HAP-1 (cell line): ENCODE results near the gene NFATC2.

ENCODE experiments used
- DNase-seq, 2 experiments: peaks; one replicate each; pipeline ENCODE4 v3.0.0-alpha.2; 2016 to 2020; ENCODE audit warnings: low spot score in 2 of 2
- H3K27me3 ChIP-seq: fragments of 250-450 bp; sonication (Bioruptor Pico); 2 replicates; pipeline ENCODE4 v1.5.1; 2020; ENCODE audit warnings: low read depth, mild to moderate bottlenecking, moderate library complexity
- H3K36me3 ChIP-seq: fragments of 250-450 bp; sonication (Bioruptor Pico); replicated peaks from 2 replicates; pipeline ENCODE4 v1.5.1; 2020; ENCODE audit warnings: mild to moderate bottlenecking
- H3K4me1 ChIP-seq: fragments of 250-450 bp; sonication (Bioruptor Pico); 2 replicates; pipeline ENCODE4 v1.5.1; 2020; ENCODE audit warnings: mild to moderate bottlenecking
- H3K4me3 ChIP-seq: fragments of 250-450 bp; sonication (Bioruptor Pico); 2 replicates; pipeline ENCODE4 v1.5.1; 2020; ENCODE audit warnings: mild to moderate bottlenecking, moderate library complexity
- H3K9me3 ChIP-seq: fragments of 250-450 bp; sonication (Bioruptor Pico); 2 replicates; pipeline ENCODE4 v1.5.1; 2020; ENCODE audit warnings: mild to moderate bottlenecking, moderate library complexity
- in situ Hi-C: fragments of 300-500 bp; cut with MboI; formaldehyde crosslinking; loops from 3 replicates; pipeline ENCODE4 v1.14.3; 2020; ENCODE audit warnings: low sequenced_read_pairs, inconsistent platforms, mixed read lengths

NFATC2 gene

GRCh38 chr20:51427651-51428291 lies 114.7 kb downstream of the NFATC2 start:
- Histone ChIP-seq H3K27me3 (no peaks in the 10 kb centered on the region), H3K36me3 (no peaks in the 10 kb centered on the region), H3K4me1 (no peaks in the 10 kb centered on the region), H3K4me3 (no peak overlapping the region), H3K9me3 (no peaks in the 10 kb centered on the region)
- no peak for DNase-seq
- in situ Hi-C loops, result no loop called here

GRCh38 chr20:51426718-51427650 lies 115.5 kb downstream of the NFATC2 start:
- Histone ChIP-seq H3K36me3 (no peaks in the 10 kb centered on the region), H3K4me3 (no peak overlapping the region), H3K9me3 (no peaks in the 10 kb centered on the region), H3K4me1 (no peaks in the 10 kb centered on the region), H3K27me3 (no peaks in the 10 kb centered on the region)
- in situ Hi-C loops, result no loop called here
- no peak for DNase-seq

GRCh38 chr20:51425347-51426106 lies 117.0 kb downstream of the NFATC2 start:
- Histone ChIP-seq H3K4me3 (no peak overlapping the region), H3K4me1 (no peaks in the 10 kb centered on the region), H3K27me3 (no peaks in the 10 kb centered on the region), H3K9me3 (no peaks in the 10 kb centered on the region), H3K36me3 (no peaks in the 10 kb centered on the region)
- no peak for DNase-seq
- in situ Hi-C loops, result no loop called here

- H3K4me3 ChIP-seq, result no peak overlapping the region
- no peaks in the 10 kb centered on the region for H3K4me1 ChIP-seq
- no peak for DNase-seq
- in situ Hi-C loops, result no loop called here
- H3K27me3 ChIP-seq, result no peaks in the 10 kb centered on the region
- H3K9me3 ChIP-seq, result no peaks in the 10 kb centered on the region
- H3K36me3 ChIP-seq, result no peaks in the 10 kb centered on the region
Measured at GRCh38 chr20:51424270-51425117, 118.0 kb downstream of the NFATC2 start.

GRCh38 chr20:51423810-51424209 lies 118.7 kb downstream of the NFATC2 start:
- H3K36me3 ChIP-seq, result no peaks in the 10 kb centered on the region
- no peaks in the 10 kb centered on the region for H3K9me3 ChIP-seq
- DNase-seq, result no peak
- H3K4me3 ChIP-seq, result no peak overlapping the region
- H3K27me3 ChIP-seq, result no peaks in the 10 kb centered on the region
- no peaks in the 10 kb centered on the region for H3K4me1 ChIP-seq
- in situ Hi-C loops, result no loop called here

GRCh38 chr20:51423290-51423667 lies 119.2 kb downstream of the NFATC2 start:
- H3K36me3 ChIP-seq, result no peaks in the 10 kb centered on the region
- H3K4me1 ChIP-seq, result no peaks in the 10 kb centered on the region
- no peaks in the 10 kb centered on the region for H3K9me3 ChIP-seq
- no peak overlapping the region for H3K4me3 ChIP-seq
- in situ Hi-C loops, result no loop called here
- no peak for DNase-seq
- H3K27me3 ChIP-seq, result no peaks in the 10 kb centered on the region

- H3K27me3 ChIP-seq, result no peaks in the 10 kb centered on the region
- DNase-seq, result no peak
- H3K4me3 ChIP-seq, result no peak overlapping the region
- H3K36me3 ChIP-seq, result no peaks in the 10 kb centered on the region
- in situ Hi-C loops, result no loop called here
- H3K4me1 ChIP-seq, result no peaks in the 10 kb centered on the region
- no peaks in the 10 kb centered on the region for H3K9me3 ChIP-seq
Measured at GRCh38 chr20:51422514-51423289, 119.8 kb downstream of the NFATC2 start.

- no peaks in the 10 kb centered on the region for H3K36me3 ChIP-seq
- in situ Hi-C loops, result no loop called here
Measured at GRCh38 chr20:51420805-51421204, 121.7 kb downstream of the NFATC2 start.

GRCh38 chr20:51420111-51420510 lies 122.4 kb downstream of the NFATC2 start:
- no peaks in the 10 kb centered on the region for H3K9me3 ChIP-seq
- H3K4me3 ChIP-seq, result no peak overlapping the region
- H3K27me3 ChIP-seq, result no peaks in the 10 kb centered on the region
- H3K4me1 ChIP-seq, result no peaks in the 10 kb centered on the region
- H3K36me3 ChIP-seq, result no peaks in the 10 kb centered on the region
- in situ Hi-C loops, result no loop called here
- no peak for DNase-seq

More at GRCh38 chr20:51420805-51421204, 121.7 kb downstream of the NFATC2 start:
- no peak for DNase-seq
- no peaks in the 10 kb centered on the region for H3K4me1 ChIP-seq
- no peak overlapping the region for H3K4me3 ChIP-seq
- H3K27me3 ChIP-seq, result no peaks in the 10 kb centered on the region
- H3K9me3 ChIP-seq, result no peaks in the 10 kb centered on the region

GRCh38 chr20:51419646-51420045 lies 122.9 kb downstream of the NFATC2 start:
- H3K27me3 ChIP-seq, result no peaks in the 10 kb centered on the region

GRCh38 chr20:51419231-51419630 lies 123.3 kb downstream of the NFATC2 start:
- DNase-seq, result no peak
- H3K4me1 ChIP-seq, result no peaks in the 10 kb centered on the region

More at GRCh38 chr20:51419646-51420045, 122.9 kb downstream of the NFATC2 start:
- Histone ChIP-seq H3K9me3 (no peaks in the 10 kb centered on the region), H3K4me1 (no peaks in the 10 kb centered on the region), H3K4me3 (no peak overlapping the region), H3K36me3 (no peaks in the 10 kb centered on the region)
- no peak for DNase-seq
- in situ Hi-C loops, result no loop called here

GRCh38 chr20:51418137-51418529 lies 124.4 kb downstream of the NFATC2 start:
- Histone ChIP-seq H3K27me3 (no peaks in the 10 kb centered on the region), H3K4me1 (no peaks in the 10 kb centered on the region), H3K9me3 (no peaks in the 10 kb centered on the region), H3K36me3 (no peaks in the 10 kb centered on the region), H3K4me3 (no peak overlapping the region)
- in situ Hi-C loops, result no loop called here
- DNase-seq, result no peak

More at GRCh38 chr20:51419231-51419630, 123.3 kb downstream of the NFATC2 start:
- Histone ChIP-seq H3K9me3 (no peaks in the 10 kb centered on the region), H3K27me3 (no peaks in the 10 kb centered on the region), H3K36me3 (no peaks in the 10 kb centered on the region), H3K4me3 (no peak overlapping the region)
- in situ Hi-C loops, result no loop called here
